Measurements from ENCODE around the gene SMAD6.

DNA sequence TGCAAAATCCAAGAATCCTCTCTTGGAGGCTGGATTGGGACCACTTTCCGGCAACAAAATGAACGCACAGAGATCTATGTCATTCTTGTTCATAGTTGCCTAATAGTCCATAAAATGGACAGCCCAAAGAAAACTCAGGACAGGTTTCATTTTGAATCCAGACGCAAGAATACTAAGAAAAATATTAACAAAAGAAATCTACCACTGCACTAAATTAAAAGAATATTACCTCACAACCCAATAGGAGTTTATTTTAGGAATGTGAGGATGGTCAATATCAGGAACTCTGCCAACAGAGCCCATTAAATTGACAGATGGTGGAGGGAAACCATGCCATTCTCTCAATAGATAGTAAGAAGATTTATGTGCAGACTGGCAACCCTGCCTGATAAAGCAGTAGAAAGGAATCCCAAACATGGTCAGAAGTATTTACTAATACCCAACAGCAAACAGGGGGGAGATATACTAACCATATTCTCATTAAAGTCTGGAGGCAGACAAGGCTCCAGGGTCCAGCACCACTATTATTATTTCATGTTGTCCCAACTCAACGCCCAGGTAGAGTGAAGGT lies 127.6 kb downstream of the SMAD6 start:
- no peak for TF ChIP-seq GATA2 (IDR thresholded peaks at IDR 0.05; ENCODE audit: low read depth, low read length)
- TF ChIP-seq GATA3 (IDR thresholded peaks at IDR 0.05; ENCODE audit: low read depth, low read length): no peak
